OCI-LY3 (cell line): ENCODE results near the gene ATP10B.

ENCODE experiments used
- H2AFZ ChIP-seq: fragments of 200-600, 300-600 bp; shearing (Covaris generic); 2 replicates; pipeline ENCODE4 v1.6.0; 2014; ENCODE audit warnings: antibody characterized with exemption, low read depth, low read length
- H3K27ac ChIP-seq: fragments of 200-600, 300-600 bp; sonication (generic); 2 replicates; pipeline ENCODE4 v1.5.1; 2014; ENCODE audit warnings: mild to moderate bottlenecking, low read length, moderate library complexity, mixed read lengths
- H3K27me3 ChIP-seq: fragments of 200-600, 300-600 bp; sonication (generic); 2 replicates; pipeline ENCODE4 v1.6.1; 2014; ENCODE audit warnings: low read depth, low read length, mixed read lengths
- H3K36me3 ChIP-seq: fragments of 200-600, 300-600 bp; sonication (generic); replicated peaks from 2 replicates; pipeline ENCODE3; 2014; ENCODE audit warnings: low read depth, low read length, mixed read lengths
- H3K4me1 ChIP-seq: fragments of 300-600, 200-600 bp; sonication (generic); 2 replicates; pipeline ENCODE4 v1.6.1; 2014; ENCODE audit warnings: low read length, mixed read lengths
- H3K4me2 ChIP-seq: fragments of 200-600, 300-600 bp; sonication (generic); 2 replicates; pipeline ENCODE4 v1.6.1; 2014; ENCODE audit warnings: low read length, mixed read lengths
- H3K4me3 ChIP-seq: fragments of 300-600, 200-600 bp; sonication (generic); 2 replicates; pipeline ENCODE4 v1.5.1; 2014; ENCODE audit warnings: antibody characterized with exemption, mild to moderate bottlenecking, low read length, moderate library complexity
- H3K79me2 ChIP-seq: fragments of 300-600, 200-600 bp; shearing (Covaris generic); 2 replicates; pipeline ENCODE4 v1.6.1; 2014; ENCODE audit warnings: mild to moderate bottlenecking, low read length, mixed read lengths
- H3K9ac ChIP-seq: fragments of 300-600, 200-600 bp; shearing (Covaris generic); 2 replicates; pipeline ENCODE4 v1.6.0; 2014; ENCODE audit warnings: mild to moderate bottlenecking, low read length, moderate library complexity
- H3K9me3 ChIP-seq: fragments of 200-600, 300-600 bp; shearing (Covaris generic); 2 replicates; pipeline ENCODE4 v1.6.1; 2014; ENCODE audit warnings: low read length, mixed read lengths; ENCODE audit not compliant: insufficient read depth
- H4K20me1 ChIP-seq: fragments of 200-600, 300-600 bp; sonication (generic); 2 replicates; pipeline ENCODE4 v1.6.1; 2016; ENCODE audit warnings: low read length, mixed read lengths; ENCODE audit not compliant: insufficient read depth
- EZH2phosphoT487 ChIP-seq: fragments of 200-600 bp; shearing (Covaris generic); IDR thresholded peaks from 2 replicates; pipeline ENCODE4 v1.6.1; 2018; ENCODE audit warnings: antibody characterized with exemption, mixed run types, low read depth
- TF ChIP-seq, protein P1 (sequence below): fragments of 200-600, 300-600 bp; sonication (generic); IDR thresholded peaks from 2 replicates; pipeline ENCODE4 v1.5.1; 2014; ENCODE audit warnings: antibody characterized with exemption, low read length, low read depth

Gene ATP10B

DNA sequence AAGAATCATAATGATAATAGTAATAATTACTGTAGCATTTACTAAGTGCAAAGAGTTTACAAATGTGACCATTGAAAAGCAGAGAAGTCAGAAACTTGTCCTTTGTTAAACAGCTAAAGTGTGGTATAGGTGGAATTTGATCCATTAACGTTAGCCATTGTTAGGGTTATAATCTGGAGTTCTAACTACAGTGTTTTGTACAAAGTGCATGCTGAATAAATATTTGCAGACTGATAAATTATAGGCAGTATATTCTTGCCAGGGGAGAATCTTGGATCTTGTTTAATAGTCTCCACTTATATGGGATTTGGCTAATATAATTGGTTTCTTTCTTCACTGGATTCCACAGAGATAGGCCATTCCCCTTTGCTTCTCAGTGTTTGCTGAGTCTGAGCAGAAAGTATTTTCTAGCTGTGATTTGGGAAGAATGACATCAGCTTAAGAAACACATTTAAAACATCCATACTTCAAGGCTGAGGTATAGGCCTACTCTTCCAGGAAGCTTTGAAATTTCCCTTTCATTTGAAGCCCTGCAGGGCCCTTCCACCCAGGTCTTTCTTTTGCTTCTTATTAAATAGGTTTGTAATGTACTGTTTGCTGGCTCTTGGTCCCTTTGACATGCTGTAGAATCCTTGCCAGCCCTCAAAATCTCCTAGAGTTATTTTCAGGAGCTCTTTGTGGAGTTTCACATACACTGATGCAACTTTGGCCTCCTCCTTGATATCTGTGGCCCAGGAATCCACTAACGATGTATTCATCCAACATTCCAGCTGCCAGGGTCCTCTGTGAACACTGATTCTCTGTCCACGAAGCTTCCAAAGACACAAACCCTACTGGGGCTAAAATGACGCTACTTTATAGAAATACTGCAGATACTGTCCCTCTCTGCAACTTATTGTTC is 51.4 kb downstream of the ATP10B start:
- Histone ChIP-seq H3K4me3 (no peak overlapping the region), H3K9ac (no peak overlapping the region), H3K27ac (no peak overlapping the region), H3K79me2 (no peaks in the 10 kb centered on the region), H3K4me2 (no peak overlapping the region), H3K4me1 (peaks cover 5% of the 10 kb centered on the region; the same call in 1 of the 2 replicates), H3K27me3 (0 out of 2 replicates have a peak, but pooled peaks cover 5% of the 10 kb centered on the region), H3K36me3 (no peaks in the 10 kb centered on the region), H3K9me3 (no peaks in the 10 kb centered on the region), H4K20me1 (no peaks in the 10 kb centered on the region), H2AFZ (no peak overlapping the region)
- TF ChIP-seq, protein P1, sequence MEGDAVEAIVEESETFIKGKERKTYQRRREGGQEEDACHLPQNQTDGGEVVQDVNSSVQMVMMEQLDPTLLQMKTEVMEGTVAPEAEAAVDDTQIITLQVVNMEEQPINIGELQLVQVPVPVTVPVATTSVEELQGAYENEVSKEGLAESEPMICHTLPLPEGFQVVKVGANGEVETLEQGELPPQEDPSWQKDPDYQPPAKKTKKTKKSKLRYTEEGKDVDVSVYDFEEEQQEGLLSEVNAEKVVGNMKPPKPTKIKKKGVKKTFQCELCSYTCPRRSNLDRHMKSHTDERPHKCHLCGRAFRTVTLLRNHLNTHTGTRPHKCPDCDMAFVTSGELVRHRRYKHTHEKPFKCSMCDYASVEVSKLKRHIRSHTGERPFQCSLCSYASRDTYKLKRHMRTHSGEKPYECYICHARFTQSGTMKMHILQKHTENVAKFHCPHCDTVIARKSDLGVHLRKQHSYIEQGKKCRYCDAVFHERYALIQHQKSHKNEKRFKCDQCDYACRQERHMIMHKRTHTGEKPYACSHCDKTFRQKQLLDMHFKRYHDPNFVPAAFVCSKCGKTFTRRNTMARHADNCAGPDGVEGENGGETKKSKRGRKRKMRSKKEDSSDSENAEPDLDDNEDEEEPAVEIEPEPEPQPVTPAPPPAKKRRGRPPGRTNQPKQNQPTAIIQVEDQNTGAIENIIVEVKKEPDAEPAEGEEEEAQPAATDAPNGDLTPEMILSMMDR, result no peak
- no peak for TF ChIP-seq EZH2phosphoT487

DNA sequence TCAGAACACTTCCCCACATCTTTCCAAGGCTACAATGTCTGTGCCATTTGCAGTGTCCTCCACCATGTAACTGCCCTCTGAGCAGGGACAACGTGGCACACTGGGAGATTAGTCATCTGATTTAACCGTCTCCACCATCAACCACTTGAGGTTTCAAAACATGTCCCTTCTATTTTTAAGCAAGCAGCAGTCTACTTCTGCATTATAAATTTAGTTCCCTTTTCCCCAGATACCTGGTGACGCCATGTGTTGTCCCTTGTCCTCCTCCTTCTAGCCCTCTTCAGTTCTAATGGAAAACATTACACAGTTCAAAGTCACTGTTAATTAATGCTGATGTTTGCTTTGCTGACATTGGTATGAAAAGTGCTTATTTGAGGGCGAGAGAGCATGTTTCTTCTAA is 52.8 kb downstream of the ATP10B start:
- TF ChIP-seq, protein P1, result no peak
- no peak for TF ChIP-seq EZH2phosphoT487
- no peak overlapping the region for H3K27ac ChIP-seq
- no peak overlapping the region for H3K4me2 ChIP-seq
- H3K79me2 ChIP-seq, result no peaks in the 10 kb centered on the region
- H3K4me3 ChIP-seq, result no peak overlapping the region
- no peak overlapping the region for H3K9ac ChIP-seq
- H3K27me3 ChIP-seq, result 0 out of 2 replicates have a peak, but pooled peaks cover 2% of the 10 kb centered on the region
- H3K9me3 ChIP-seq, result no peaks in the 10 kb centered on the region
- no peaks in the 10 kb centered on the region for H3K36me3 ChIP-seq
- H4K20me1 ChIP-seq, result no peaks in the 10 kb centered on the region
- H2AFZ ChIP-seq, result no peak overlapping the region
- H3K4me1 ChIP-seq, result peaks cover 5% of the 10 kb centered on the region; the same call in 1 of the 2 replicates

DNA sequence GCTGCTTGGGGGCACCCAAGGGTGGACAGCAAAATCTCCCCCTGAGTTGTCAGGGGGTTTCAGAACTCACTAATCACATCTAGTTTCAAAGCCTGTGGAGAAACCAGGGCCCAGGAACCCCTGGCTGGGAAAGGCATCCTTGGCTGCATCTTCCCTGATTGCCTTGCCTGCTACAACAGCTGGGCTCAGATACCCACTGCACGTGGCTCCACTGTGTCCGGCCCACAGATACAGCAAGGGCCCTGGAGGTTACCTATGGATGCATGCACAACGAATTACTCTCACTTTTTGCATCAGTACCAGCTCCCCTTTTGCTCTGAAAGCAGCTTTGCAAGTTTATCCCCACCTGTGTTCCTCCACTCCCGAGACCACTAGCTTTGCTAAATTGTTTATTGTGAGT is 55.0 kb downstream of the ATP10B start:
- Histone ChIP-seq H3K4me2 (no peak overlapping the region), H3K36me3 (no peaks in the 10 kb centered on the region), H4K20me1 (no peaks in the 10 kb centered on the region), H3K27ac (no peak overlapping the region), H3K9ac (no peak overlapping the region), H3K4me3 (no peak overlapping the region), H3K79me2 (no peaks in the 10 kb centered on the region), H3K4me1 (peaks cover 5% of the 10 kb centered on the region; the same call in 1 of the 2 replicates), H2AFZ (no peak overlapping the region), H3K27me3 (no peaks in the 10 kb centered on the region), H3K9me3 (no peaks in the 10 kb centered on the region)
- TF ChIP-seq, protein P1, result no peak
- TF ChIP-seq EZH2phosphoT487, result no peak

DNA sequence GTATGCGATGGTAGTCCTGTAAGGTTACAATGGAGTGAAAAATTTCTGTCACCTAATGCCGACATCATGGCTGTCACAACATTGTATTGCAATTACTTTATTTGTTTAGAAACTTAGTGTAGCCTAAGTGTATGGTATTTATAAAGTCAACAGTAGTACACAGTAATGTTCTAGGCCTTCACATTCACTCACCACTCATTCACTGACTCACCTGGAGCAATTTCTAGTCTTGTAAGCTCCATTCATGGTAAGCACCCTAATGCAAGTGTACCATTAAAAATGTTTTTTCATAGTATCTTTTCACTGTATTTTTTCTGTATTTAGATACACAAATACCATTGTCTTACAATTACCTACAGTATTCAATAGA is 58.5 kb downstream of the ATP10B start:
- Histone ChIP-seq H2AFZ (no peak overlapping the region), H3K4me3 (no peak overlapping the region), H3K9me3 (no peaks in the 10 kb centered on the region), H3K4me1 (no peaks in the 10 kb centered on the region), H3K27ac (no peak overlapping the region), H3K79me2 (no peaks in the 10 kb centered on the region), H4K20me1 (no peaks in the 10 kb centered on the region), H3K36me3 (no peaks in the 10 kb centered on the region), H3K9ac (no peak overlapping the region), H3K4me2 (no peak overlapping the region), H3K27me3 (no peaks in the 10 kb centered on the region)
- TF ChIP-seq, protein P1, result no peak
- TF ChIP-seq EZH2phosphoT487, result no peak
